Liver (tissue), 9 donors: ENCODE results near the gene TMF1. TPM values are rescaled to one million over a fixed set of nuclear protein-coding genes. Genes with fewer than 3 reads are reported as not detected.

ENCODE experiments used
- DNase-seq: peaks from one replicate; pipeline ENCODE4 v3.0.0-alpha.2; 2017; ENCODE audit warnings: low spot score
- H3K27ac ChIP-seq, 2 donors: one replicate each; pipeline ENCODE4 v1.7.0; 2013; ENCODE audit warnings: inconsistent platforms in 2 of 2, low read length in 2 of 2, control low read depth in 1 of 2, low read depth in 1 of 2, mild to moderate bottlenecking in 1 of 2
- H3K27me3 ChIP-seq, 4 donors: one replicate each; pipeline versions ENCODE4 v1.6.1 to v1.7.0; 2013; ENCODE audit warnings: low read length in 3 of 4, inconsistent platforms in 1 of 4, mild to moderate bottlenecking in 1 of 4, moderate library complexity in 1 of 4; ENCODE audit not compliant: control insufficient read depth in 4 of 4, insufficient read depth in 4 of 4
- H3K36me3 ChIP-seq, 4 donors: one replicate each; pipeline versions ENCODE4 v1.6.1 to v1.7.0; 2013; ENCODE audit warnings: low read length in 3 of 4, mild to moderate bottlenecking in 3 of 4, low read depth in 1 of 4, moderate library complexity in 1 of 4; ENCODE audit not compliant: control insufficient read depth in 4 of 4, insufficient read depth in 3 of 4
- H3K4me1 ChIP-seq, 4 donors: one replicate each; pipeline versions ENCODE4 v1.6.1 to v1.7.0; 2013; ENCODE audit warnings: low read length in 3 of 4, mild to moderate bottlenecking in 3 of 4, moderate library complexity in 1 of 4; ENCODE audit not compliant: control insufficient read depth in 4 of 4, insufficient read depth in 4 of 4
- H3K4me3 ChIP-seq, 3 donors: one replicate each; pipeline versions ENCODE4 v1.6.1 to v1.7.0; 2013; ENCODE audit warnings: low read length in 3 of 3, control low read depth in 1 of 3, low read depth in 1 of 3, mild to moderate bottlenecking in 1 of 3
- H3K9ac ChIP-seq, 2 donors: one replicate each; pipeline ENCODE4 v1.7.0; 2013; ENCODE audit warnings: low read length in 2 of 2, mild to moderate bottlenecking in 2 of 2, moderate library complexity in 2 of 2, control low read depth in 1 of 2, low read depth in 1 of 2
- H3K9me3 ChIP-seq, 4 donors: one replicate each; pipeline versions ENCODE4 v1.6.1 to v1.7.0; 2013; ENCODE audit warnings: low read length in 3 of 4; ENCODE audit not compliant: control insufficient read depth in 4 of 4
- ATF3 ChIP-seq: IDR thresholded peaks from 2 replicates; pipeline ENCODE4 v1.6.1; 2016; ENCODE audit warnings: antibody characterized with exemption
- EGR1 ChIP-seq, 2 donors: IDR thresholded peaks; 2 replicates each; pipeline ENCODE4 v1.6.1; 2016 to 2018; ENCODE audit warnings: antibody characterized with exemption in 2 of 2, low read depth in 2 of 2
- FOXA1 ChIP-seq: IDR thresholded peaks from 2 replicates; pipeline ENCODE4 v1.6.1; 2016; ENCODE audit warnings: antibody characterized with exemption
- FOXA2 ChIP-seq: IDR thresholded peaks from 2 replicates; pipeline ENCODE4 v1.6.1; 2016; ENCODE audit warnings: antibody characterized with exemption
- GABPA ChIP-seq, 2 donors: IDR thresholded peaks in 1 of 2; conservative IDR thresholded peaks in 1 of 2; 2 replicates each; pipeline ENCODE4 v1.6.1; 2016; ENCODE audit warnings: antibody characterized with exemption in 2 of 2, mild to moderate bottlenecking in 1 of 2, moderate library complexity in 1 of 2
- HNF4A ChIP-seq, 2 donors: conservative IDR thresholded peaks; 2 replicates each; pipeline ENCODE4 v1.6.1; 2016; ENCODE audit warnings: antibody characterized with exemption in 2 of 2, mild to moderate bottlenecking in 2 of 2
- HNF4G ChIP-seq: IDR thresholded peaks from 2 replicates; pipeline ENCODE4 v1.6.1; 2016; ENCODE audit warnings: antibody characterized with exemption
- JUND ChIP-seq, 2 donors: IDR thresholded peaks; 2 replicates each; pipeline ENCODE4 v1.6.1; 2016; ENCODE audit warnings: antibody characterized with exemption in 2 of 2
- MAX ChIP-seq: IDR thresholded peaks from 2 replicates; pipeline ENCODE4 v1.6.1; 2016; ENCODE audit warnings: antibody characterized with exemption
- RAD21 ChIP-seq, 2 donors: IDR thresholded peaks; 2 replicates each; pipeline ENCODE4 v1.6.1; 2016; ENCODE audit warnings: antibody characterized with exemption in 2 of 2, mild to moderate bottlenecking in 2 of 2
- RXRA ChIP-seq, 2 donors: IDR thresholded peaks; 2 replicates each; pipeline ENCODE4 v1.6.1; 2017 to 2018; ENCODE audit warnings: antibody characterized with exemption in 2 of 2, mild to moderate bottlenecking in 1 of 2
- SP1 ChIP-seq: IDR thresholded peaks from 2 replicates; pipeline ENCODE4 v1.6.1; 2018; ENCODE audit warnings: antibody characterized with exemption, mild to moderate bottlenecking
- YY1 ChIP-seq: IDR thresholded peaks from 2 replicates; pipeline ENCODE4 v1.6.1; 2016; ENCODE audit warnings: antibody characterized with exemption, mild to moderate bottlenecking
- WGBS: extraction: QIAGEN DNeasy Blood & Tissue Kit; methylation state at CpG from one replicate; pipeline ENCODE4 v1.1.7; 2013; 5-methylcytosine and 5-hydroxymethylcytosine counted together
- polyA plus RNA-seq, 2 donors: library from polyadenylated mRNA; stranded (reverse) in 1 of 2; unstranded in 1 of 2; fragments of 200-250 nt in 1 of 2; fragments of >200 nt in 1 of 2; fragmentation: Nextera tagmentation in 1 of 2; extraction: Ambion mirVana in 1 of 2; gene quantifications; one replicate each; pipeline versions ENCODE4 v1.2.1 to v1.2.3, GENCODE V29; 2013 to 2015
- total RNA-seq, 2 donors: library from RNA; depleted of rRNA; stranded (reverse); fragments of >200 nt; gene quantifications; one replicate each; pipeline ENCODE4 v1.2.3, GENCODE V29; 2014
- TF ChIP-seq, protein P1 (sequence below): IDR thresholded peaks from 2 replicates; pipeline ENCODE4 v1.6.1; 2016; ENCODE audit warnings: antibody characterized with exemption, mild to moderate bottlenecking
- TF ChIP-seq, protein P2 (sequence below): IDR thresholded peaks from 2 replicates; pipeline ENCODE4 v1.6.1; 2016; ENCODE audit warnings: antibody characterized with exemption
- donor health status: healthy.
- donor health status: healthy.
- donor health status: healthy.
- donor health status: healthy.
- donor health status: healthy.

Gene TMF1
- total and polyA plus RNA-seq, 4 donors, result 5.5 to 19.4 (median 8.6) TPM

DNA sequence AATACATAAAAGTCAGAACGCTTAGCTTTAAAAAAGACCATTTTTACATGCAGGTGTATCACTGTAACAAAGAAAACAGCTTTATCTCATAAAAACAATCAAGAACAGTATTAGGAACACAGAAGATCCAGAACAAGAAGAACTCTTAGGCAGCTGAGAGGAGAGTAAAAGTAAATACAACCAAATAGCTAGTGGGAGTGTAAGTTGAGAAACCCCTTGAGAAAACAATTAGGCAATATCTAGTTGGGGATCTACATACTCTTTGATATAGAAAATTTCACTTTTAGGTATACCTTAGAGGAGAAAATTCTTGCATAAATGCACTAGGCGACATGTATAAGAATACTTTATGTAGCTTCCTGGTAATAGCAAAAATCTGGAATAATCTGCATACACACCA is 7.5 kb downstream of the TMF1 start:
- no peaks in the 10 kb centered on the region for H3K9me3 ChIP-seq
- 98% methylated on average over 2 of the region's 2 CpGs for WGBS
- H3K27ac ChIP-seq, result no peak overlapping the region
- no peak overlapping the region for H3K9ac ChIP-seq
- H3K4me1 ChIP-seq, result no peaks in the 10 kb centered on the region
- peaks cover 3 to 41% (median 31%) of the 10 kb centered on the region in 4 donors for H3K36me3 ChIP-seq
- no peak overlapping the region for H3K4me3 ChIP-seq
- no peak for DNase-seq
- no peak for TF ChIP-seq ATF3
- no peak for TF ChIP-seq MAX
- TF ChIP-seq RXRA (IDR thresholded peaks at IDR 0.05), result no peak
- no peak for TF ChIP-seq GABPA (IDR thresholded peaks at IDR 0.05 in 1 of 2, conservative IDR thresholded peaks at IDR 0.05 in 1 of 2)
- TF ChIP-seq HNF4A (conservative IDR thresholded peaks at IDR 0.05), result no peak
- no peak for TF ChIP-seq EGR1 (IDR thresholded peaks at IDR 0.05; ENCODE audit: low read depth in 2 of 2)
- TF ChIP-seq FOXA1, result no peak
- TF ChIP-seq RAD21 (IDR thresholded peaks at IDR 0.05), result no peak
- no peak for TF ChIP-seq HNF4G
- no peak for TF ChIP-seq JUND (IDR thresholded peaks at IDR 0.05)
- TF ChIP-seq YY1, result no peak
- TF ChIP-seq, protein P1, sequence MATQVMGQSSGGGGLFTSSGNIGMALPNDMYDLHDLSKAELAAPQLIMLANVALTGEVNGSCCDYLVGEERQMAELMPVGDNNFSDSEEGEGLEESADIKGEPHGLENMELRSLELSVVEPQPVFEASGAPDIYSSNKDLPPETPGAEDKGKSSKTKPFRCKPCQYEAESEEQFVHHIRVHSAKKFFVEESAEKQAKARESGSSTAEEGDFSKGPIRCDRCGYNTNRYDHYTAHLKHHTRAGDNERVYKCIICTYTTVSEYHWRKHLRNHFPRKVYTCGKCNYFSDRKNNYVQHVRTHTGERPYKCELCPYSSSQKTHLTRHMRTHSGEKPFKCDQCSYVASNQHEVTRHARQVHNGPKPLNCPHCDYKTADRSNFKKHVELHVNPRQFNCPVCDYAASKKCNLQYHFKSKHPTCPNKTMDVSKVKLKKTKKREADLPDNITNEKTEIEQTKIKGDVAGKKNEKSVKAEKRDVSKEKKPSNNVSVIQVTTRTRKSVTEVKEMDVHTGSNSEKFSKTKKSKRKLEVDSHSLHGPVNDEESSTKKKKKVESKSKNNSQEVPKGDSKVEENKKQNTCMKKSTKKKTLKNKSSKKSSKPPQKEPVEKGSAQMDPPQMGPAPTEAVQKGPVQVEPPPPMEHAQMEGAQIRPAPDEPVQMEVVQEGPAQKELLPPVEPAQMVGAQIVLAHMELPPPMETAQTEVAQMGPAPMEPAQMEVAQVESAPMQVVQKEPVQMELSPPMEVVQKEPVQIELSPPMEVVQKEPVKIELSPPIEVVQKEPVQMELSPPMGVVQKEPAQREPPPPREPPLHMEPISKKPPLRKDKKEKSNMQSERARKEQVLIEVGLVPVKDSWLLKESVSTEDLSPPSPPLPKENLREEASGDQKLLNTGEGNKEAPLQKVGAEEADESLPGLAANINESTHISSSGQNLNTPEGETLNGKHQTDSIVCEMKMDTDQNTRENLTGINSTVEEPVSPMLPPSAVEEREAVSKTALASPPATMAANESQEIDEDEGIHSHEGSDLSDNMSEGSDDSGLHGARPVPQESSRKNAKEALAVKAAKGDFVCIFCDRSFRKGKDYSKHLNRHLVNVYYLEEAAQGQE, result no peak
- H3K27me3 ChIP-seq, result no peaks in the 10 kb centered on the region

DNA sequence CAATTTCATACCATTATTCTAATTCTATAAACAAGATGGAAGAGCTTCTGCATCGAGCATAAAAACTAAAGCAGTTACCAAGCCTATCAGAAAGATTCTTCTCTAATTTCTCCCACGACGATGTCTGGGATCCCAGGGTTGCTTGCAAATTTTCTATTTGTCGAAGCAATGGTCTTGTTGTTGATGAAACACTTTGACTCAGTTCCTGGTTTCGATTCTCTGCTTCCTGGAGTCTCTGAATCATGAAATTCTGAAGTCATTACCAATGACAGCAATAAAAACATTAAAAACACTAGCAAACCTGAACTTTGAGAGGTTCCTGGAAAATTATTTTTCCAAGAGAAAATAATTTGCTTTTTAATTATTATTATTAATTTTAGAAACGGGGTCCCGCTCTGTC is 18.7 kb downstream of the TMF1 start:
- Histone ChIP-seq H3K4me1 (no peaks in the 10 kb centered on the region), H3K4me3 (no peak overlapping the region), H3K36me3 (peaks cover 15 to 61% (median 55%) of the 10 kb centered on the region in 4 donors), H3K27ac (no peak overlapping the region), H3K9ac (no peak overlapping the region), H3K9me3 (no peaks in the 10 kb centered on the region), H3K27me3 (no peaks in the 10 kb centered on the region)
- no peak for TF ChIP-seq RXRA (IDR thresholded peaks at IDR 0.05)
- no peak for TF ChIP-seq GABPA (IDR thresholded peaks at IDR 0.05 in 1 of 2, conservative IDR thresholded peaks at IDR 0.05 in 1 of 2)
- no peak for TF ChIP-seq FOXA2
- no peak for TF ChIP-seq SP1
- no peak for TF ChIP-seq ATF3
- TF ChIP-seq YY1, result no peak
- TF ChIP-seq, protein P2, sequence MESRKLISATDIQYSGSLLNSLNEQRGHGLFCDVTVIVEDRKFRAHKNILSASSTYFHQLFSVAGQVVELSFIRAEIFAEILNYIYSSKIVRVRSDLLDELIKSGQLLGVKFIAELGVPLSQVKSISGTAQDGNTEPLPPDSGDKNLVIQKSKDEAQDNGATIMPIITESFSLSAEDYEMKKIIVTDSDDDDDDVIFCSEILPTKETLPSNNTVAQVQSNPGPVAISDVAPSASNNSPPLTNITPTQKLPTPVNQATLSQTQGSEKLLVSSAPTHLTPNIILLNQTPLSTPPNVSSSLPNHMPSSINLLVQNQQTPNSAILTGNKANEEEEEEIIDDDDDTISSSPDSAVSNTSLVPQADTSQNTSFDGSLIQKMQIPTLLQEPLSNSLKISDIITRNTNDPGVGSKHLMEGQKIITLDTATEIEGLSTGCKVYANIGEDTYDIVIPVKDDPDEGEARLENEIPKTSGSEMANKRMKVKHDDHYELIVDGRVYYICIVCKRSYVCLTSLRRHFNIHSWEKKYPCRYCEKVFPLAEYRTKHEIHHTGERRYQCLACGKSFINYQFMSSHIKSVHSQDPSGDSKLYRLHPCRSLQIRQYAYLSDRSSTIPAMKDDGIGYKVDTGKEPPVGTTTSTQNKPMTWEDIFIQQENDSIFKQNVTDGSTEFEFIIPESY, result no peak
- TF ChIP-seq EGR1 (IDR thresholded peaks at IDR 0.05; ENCODE audit: low read depth in 2 of 2), result no peak
- no peak for TF ChIP-seq JUND (IDR thresholded peaks at IDR 0.05)
- TF ChIP-seq MAX, result no peak
- DNase-seq, result no peak
- WGBS, result 87% methylated on average over 7 of the region's 7 CpGs
